Neural progenitor cell (in vitro differentiated cells): ENCODE measurements around the gene EHD4.

Experiments used
- CTCF ChIP-seq: fragments of 200-600 bp; sonication (generic); IDR thresholded peaks from 2 replicates; pipeline ENCODE4 v1.5.1; 2017; ENCODE audit warnings: antibody characterized with exemption, mild to moderate bottlenecking
- EZH2 ChIP-seq: fragments of 200-600 bp; sonication (generic); IDR thresholded peaks from 2 replicates; pipeline ENCODE4 v1.6.1; 2017; ENCODE audit warnings: antibody characterized with exemption, mild to moderate bottlenecking, moderate library complexity

GRCh38 chr15:41891946-41892345 is 80.4 kb downstream of the EHD4 start:
- TF ChIP-seq CTCF (no peak), EZH2 (no peak)
